ENCODE results near the gene HOXA11.

The HOXA11 gene

GRCh38 chr7:27146491-27147198 lies 38.4 kb downstream of the HOXA11 start:
- DNase-seq (ENCODE audit: low read depth), result no peak

- DNase-seq (ENCODE audit: low read depth), result no peak
Measured at GRCh38 chr7:27145914-27146412, 39.1 kb downstream of the HOXA11 start.

GRCh38 chr7:27145165-27145913 lies 39.7 kb downstream of the HOXA11 start:
- DNase-seq (ENCODE audit: low read depth), result no peak

- no peak for DNase-seq (ENCODE audit: low read depth)
Measured at GRCh38 chr7:27144781-27145164, 40.3 kb downstream of the HOXA11 start.

- no peak for DNase-seq (ENCODE audit: low read depth)
Measured at GRCh38 chr7:27143950-27144780, 40.9 kb downstream of the HOXA11 start.

- no peak for DNase-seq (ENCODE audit: low read depth)
Measured at GRCh38 chr7:27143023-27143949, 41.7 kb downstream of the HOXA11 start, which contains the start of gene HOXA5. Gene HOXA5, minus strand, starts transcription at chr7:27143681. Its CDS starts 74 bp downstream, at chr7:27143607.

GRCh38 chr7:27142580-27143022 lies 42.4 kb downstream of the HOXA11 start:
- DNase-seq (ENCODE audit: low read depth), result no peak

- no peak for DNase-seq (ENCODE audit: low read depth)
Measured at GRCh38 chr7:27141923-27142579, 43.0 kb downstream of the HOXA11 start.

GRCh38 chr7:27141137-27141922 lies 43.7 kb downstream of the HOXA11 start:
- no peak for DNase-seq (ENCODE audit: low read depth)

GRCh38 chr7:27140126-27140857 lies 44.7 kb downstream of the HOXA11 start:
- DNase-seq (ENCODE audit: low read depth), result no peak

GRCh38 chr7:27139334-27140125 lies 45.5 kb downstream of the HOXA11 start:
- no peak for DNase-seq (ENCODE audit: low read depth)

- DNase-seq (ENCODE audit: low read depth), result no peak
Measured at GRCh38 chr7:27138985-27139333, 46.1 kb downstream of the HOXA11 start.

GRCh38 chr7:27138472-27138871 lies 46.6 kb downstream of the HOXA11 start:
- no peak for DNase-seq (ENCODE audit: low read depth)

GRCh38 chr7:27137640-27138315 lies 47.3 kb downstream of the HOXA11 start:
- DNase-seq (ENCODE audit: low read depth), result no peak

GRCh38 chr7:27134392-27134791 lies 50.6 kb downstream of the HOXA11 start:
- DNase-seq (ENCODE audit: low read depth), result no peak

- DNase-seq (ENCODE audit: low read depth), result no peak
Measured at GRCh38 chr7:27133409-27134231, 51.4 kb downstream of the HOXA11 start.

GRCh38 chr7:27132978-27133377 lies 52.1 kb downstream of the HOXA11 start:
- DNase-seq (ENCODE audit: low read depth), result no peak

Measured in activated T-cell treated with anti-CD3 and anti-CD28 coated beads for 1 hour (primary cell).